ENCODE measurements around the gene CTXND1. TPM values are rescaled to one million over a fixed set of nuclear protein-coding genes. Genes with fewer than 3 reads are reported as not detected.
"Not testable (repeated sequence)": the region's sequence is repeated elsewhere in the genome, so short reads cannot be mapped to it uniquely, and the experiment has no call there.

CTXND1 gene
- total RNA-seq, result 1 to 10 TPM; 5.0 to 6.3 TPM
- polyA plus RNA-seq (ENCODE audit: insufficient read length in 2 of 2), result 10 to 100 TPM; 18.2 to 23.3 TPM
- long read RNA-seq, donor 1, full-length matches to known transcripts, result 1 of 1 reads
- long read RNA-seq, donor 1, partial matches to known transcripts, result 0 of 1 reads
- long read RNA-seq, donor 1, other reads (novel, unspliced or antisense), result 0 of 1 reads
- long read RNA-seq, donor 2, full-length matches to known transcripts, result 5 of 5 reads
- long read RNA-seq, donor 2, partial matches to known transcripts, result 0 of 5 reads
- long read RNA-seq, donor 2, other reads (novel, unspliced or antisense), result 0 of 5 reads
- long read RNA-seq, donor 3, result 0 reads
- long read RNA-seq, donor 4, full-length matches to known transcripts, result 6 of 23 reads
- long read RNA-seq, donor 4, partial matches to known transcripts, result 17 of 23 reads
- long read RNA-seq, donor 4, other reads (novel, unspliced or antisense), result 0 of 23 reads

DNA sequence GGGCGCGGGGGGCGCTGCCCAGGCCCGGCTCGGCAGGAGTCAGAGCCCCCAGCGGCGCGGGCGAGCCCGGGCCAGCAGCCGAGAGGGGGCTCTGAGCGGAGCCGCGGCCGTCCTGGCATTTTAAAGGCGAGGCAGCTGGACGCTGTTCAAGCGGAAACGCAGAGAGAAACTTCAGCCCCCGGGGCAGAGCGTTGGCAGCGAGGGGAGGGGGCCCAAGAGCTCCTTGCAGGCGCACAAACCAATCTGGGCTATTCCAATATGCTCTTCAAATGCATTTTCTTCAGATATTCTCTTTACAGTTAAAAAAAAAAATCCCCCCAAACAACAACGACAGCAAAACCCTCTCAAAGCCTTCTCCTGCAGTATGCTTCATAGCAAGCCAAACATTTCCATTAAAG, at the start of gene CTXND1:
TSS of gene CTXND1 (minus strand) at position 93 of the 398 bp plus-strand sequence. CDS start 50,264 bp downstream, outside the sequence.
- H3K36me3 ChIP-seq (ENCODE audit: control insufficient read depth, insufficient read depth, low read length), result no peaks in the 10 kb centered on the region
- peaks cover 3% of the 10 kb centered on the region for H3K27me3 ChIP-seq (ENCODE audit: control insufficient read depth, insufficient read depth, low read length)
- peaks cover 12% of the 10 kb centered on the region for H3K4me1 ChIP-seq (ENCODE audit: control insufficient read depth, insufficient read depth, low read length)
- peak within 1 kb of the TSS; percentile 53 for H3K4me3 ChIP-seq (ENCODE audit: low read depth, low read length)
- under 1% methylated on average over 23 of the region's 24 CpGs for WGBS (ENCODE audit: insufficient coverage)
- H3K9me3 ChIP-seq (ENCODE audit: control insufficient read depth, insufficient read depth, low read length), result no peaks in the 10 kb centered on the region
- peak in 2 of 6 donors; percentile 80 to 84 for DNase-seq (ENCODE audit: low read depth in 4 of 6, low spot score in 6 of 6)
- peak within 1 kb of the TSS; percentile 63 for H3K27ac ChIP-seq (ENCODE audit: low read depth, low read length)

DNA sequence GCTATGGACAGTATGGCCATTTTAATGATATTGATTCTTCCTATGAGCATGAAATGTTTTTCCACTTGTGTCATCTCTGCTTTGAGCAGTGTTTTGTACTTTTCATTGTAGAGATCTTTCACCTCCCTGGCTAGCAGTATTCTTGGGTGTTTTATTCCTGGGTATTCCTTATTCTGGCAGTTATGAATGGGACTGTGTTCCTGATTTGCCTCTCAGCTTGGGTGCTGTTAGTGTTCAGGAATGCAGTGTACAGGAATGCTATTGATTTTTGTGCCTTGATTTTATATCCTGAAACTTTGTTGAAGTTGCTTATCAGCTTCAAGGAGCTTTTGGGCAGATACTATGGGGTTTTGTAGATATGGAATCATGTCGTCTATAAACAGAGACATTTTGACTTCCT, 49.5 kb upstream of the CTXND1 start:
- H3K36me3 ChIP-seq (ENCODE audit: control insufficient read depth, insufficient read depth, low read length), result no peaks in the 10 kb centered on the region
- H3K4me1 ChIP-seq (ENCODE audit: control insufficient read depth, insufficient read depth, low read length), result no peaks in the 10 kb centered on the region
- no peak overlapping the region for H3K4me3 ChIP-seq (ENCODE audit: low read depth, low read length)
- H3K27ac ChIP-seq (ENCODE audit: low read depth, low read length), result no peak overlapping the region
- no peaks in the 10 kb centered on the region for H3K27me3 ChIP-seq (ENCODE audit: control insufficient read depth, insufficient read depth, low read length)
- no peaks in the 10 kb centered on the region for H3K9me3 ChIP-seq (ENCODE audit: control insufficient read depth, insufficient read depth, low read length)
- DNase-seq (ENCODE audit: low read depth in 4 of 6, low spot score in 6 of 6), result no peak
- WGBS (ENCODE audit: insufficient coverage), result no CpG with 5 or more reads among the region's 1 CpG

GRCh38 chr15:80295777-80296176, 43.8 kb upstream of the CTXND1 start:
- not testable (repeated sequence) for H3K9me3 ChIP-seq (ENCODE audit: control insufficient read depth, insufficient read depth, low read length); H3K4me1 ChIP-seq (ENCODE audit: control insufficient read depth, insufficient read depth, low read length)
- WGBS (ENCODE audit: insufficient coverage), result no CpG with 5 or more reads among the region's 4 CpGs

GRCh38 chr15:80292079-80292478, 40.1 kb upstream of the CTXND1 start:
- 100% methylated on average over 1 of the region's 4 CpGs for WGBS (ENCODE audit: insufficient coverage)
- no peak overlapping the region for H3K4me3 ChIP-seq (ENCODE audit: low read depth, low read length)
- H3K27me3 ChIP-seq (ENCODE audit: control insufficient read depth, insufficient read depth, low read length), result no peaks in the 10 kb centered on the region
- no peaks in the 10 kb centered on the region for H3K9me3 ChIP-seq (ENCODE audit: control insufficient read depth, insufficient read depth, low read length)
- no peaks in the 10 kb centered on the region for H3K36me3 ChIP-seq (ENCODE audit: control insufficient read depth, insufficient read depth, low read length)
- no peak overlapping the region for H3K27ac ChIP-seq (ENCODE audit: low read depth, low read length)
- peak in 1 of 6 donors; percentile 60 for DNase-seq (ENCODE audit: low read depth in 4 of 6, low spot score in 6 of 6)
- no peaks in the 10 kb centered on the region for H3K4me1 ChIP-seq (ENCODE audit: control insufficient read depth, insufficient read depth, low read length)

More at GRCh38 chr15:80295777-80296176, 43.8 kb upstream of the CTXND1 start:
- H3K36me3 ChIP-seq (ENCODE audit: control insufficient read depth, insufficient read depth, low read length); H3K4me3 ChIP-seq (ENCODE audit: low read depth, low read length); DNase-seq (ENCODE audit: low read depth in 4 of 6, low spot score in 6 of 6); H3K27ac ChIP-seq (ENCODE audit: low read depth, low read length); H3K27me3 ChIP-seq (ENCODE audit: control insufficient read depth, insufficient read depth, low read length): not testable (repeated sequence)

DNA sequence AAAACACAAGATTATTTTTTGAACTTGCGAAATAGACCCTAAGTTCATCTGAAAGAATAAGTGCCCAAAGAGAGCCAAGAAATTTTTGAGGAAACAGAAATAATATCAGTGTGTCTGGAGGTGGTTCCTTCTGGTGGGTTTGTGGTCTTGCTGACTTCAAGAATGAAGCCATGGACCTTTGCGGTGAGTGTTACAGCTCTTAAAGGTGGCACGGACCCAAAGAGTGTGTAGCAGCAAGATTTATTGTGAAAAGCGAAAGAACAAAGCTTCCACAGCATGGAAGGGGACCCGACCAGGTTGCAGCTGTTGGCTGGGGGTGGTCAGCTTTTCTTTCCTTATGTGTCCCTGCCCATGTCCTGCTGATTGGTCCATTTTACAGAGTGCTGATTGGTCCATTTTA, 38.9 kb upstream of the CTXND1 start:
- H3K36me3 ChIP-seq (ENCODE audit: control insufficient read depth, insufficient read depth, low read length); DNase-seq (ENCODE audit: low read depth in 4 of 6, low spot score in 6 of 6); H3K4me3 ChIP-seq (ENCODE audit: low read depth, low read length); H3K9me3 ChIP-seq (ENCODE audit: control insufficient read depth, insufficient read depth, low read length); H3K27ac ChIP-seq (ENCODE audit: low read depth, low read length); H3K4me1 ChIP-seq (ENCODE audit: control insufficient read depth, insufficient read depth, low read length); H3K27me3 ChIP-seq (ENCODE audit: control insufficient read depth, insufficient read depth, low read length): not testable (repeated sequence)
- WGBS (ENCODE audit: insufficient coverage), result 97% methylated on average over 4 of the region's 5 CpGs

GRCh38 chr15:80289528-80290495, 37.8 kb upstream of the CTXND1 start:
- no peaks in the 10 kb centered on the region for H3K36me3 ChIP-seq (ENCODE audit: control insufficient read depth, insufficient read depth, low read length)
- 91% methylated on average over 4 of the region's 9 CpGs for WGBS (ENCODE audit: insufficient coverage)
- no peak overlapping the region for H3K4me3 ChIP-seq (ENCODE audit: low read depth, low read length)
- H3K27ac ChIP-seq (ENCODE audit: low read depth, low read length), result no peak overlapping the region
- H3K4me1 ChIP-seq (ENCODE audit: control insufficient read depth, insufficient read depth, low read length), result no peaks in the 10 kb centered on the region
- DNase-seq (ENCODE audit: low read depth in 4 of 6, low spot score in 6 of 6), result peak in 1 of 6 donors; percentile 11
- no peaks in the 10 kb centered on the region for H3K9me3 ChIP-seq (ENCODE audit: control insufficient read depth, insufficient read depth, low read length)
- no peaks in the 10 kb centered on the region for H3K27me3 ChIP-seq (ENCODE audit: control insufficient read depth, insufficient read depth, low read length)

DNA sequence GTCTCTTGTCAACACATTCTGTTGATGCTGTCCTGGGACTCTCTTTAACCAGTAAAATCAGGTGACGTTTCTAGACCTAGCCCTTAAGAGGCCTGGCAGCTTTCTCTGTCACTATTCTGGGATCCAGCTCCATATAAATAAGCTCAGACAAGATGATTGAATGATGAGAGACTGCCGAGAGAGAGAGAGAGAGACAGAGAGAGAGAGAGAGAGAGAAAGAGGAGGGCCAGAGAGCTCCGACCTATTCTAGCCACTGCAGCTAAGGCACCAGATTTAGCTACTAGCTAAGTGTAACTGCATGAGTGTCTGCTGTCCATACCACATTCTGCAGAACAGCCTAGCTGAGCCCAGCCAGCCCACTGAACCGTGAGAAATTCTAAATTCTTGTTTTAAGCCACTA, 36.1 kb upstream of the CTXND1 start:
- Histone ChIP-seq H3K4me3 (ENCODE audit: low read depth, low read length) (no peak overlapping the region), H3K9me3 (ENCODE audit: control insufficient read depth, insufficient read depth, low read length) (no peaks in the 10 kb centered on the region), H3K27ac (ENCODE audit: low read depth, low read length) (no peak overlapping the region), H3K36me3 (ENCODE audit: control insufficient read depth, insufficient read depth, low read length) (no peaks in the 10 kb centered on the region), H3K4me1 (ENCODE audit: control insufficient read depth, insufficient read depth, low read length) (no peaks in the 10 kb centered on the region), H3K27me3 (ENCODE audit: control insufficient read depth, insufficient read depth, low read length) (no peaks in the 10 kb centered on the region)
- DNase-seq (ENCODE audit: low read depth in 4 of 6, low spot score in 6 of 6), result no peak
- WGBS (ENCODE audit: insufficient coverage), result 83% methylated on average over 1 of the region's 4 CpGs

- no peak overlapping the region for H3K27ac ChIP-seq (ENCODE audit: low read depth, low read length)
- WGBS (ENCODE audit: insufficient coverage), result 88% methylated on average over 7 of the region's 7 CpGs
- no peaks in the 10 kb centered on the region for H3K27me3 ChIP-seq (ENCODE audit: control insufficient read depth, insufficient read depth, low read length)
Observed at GRCh38 chr15:80286055-80286454, 34.0 kb upstream of the CTXND1 start.

DNA sequence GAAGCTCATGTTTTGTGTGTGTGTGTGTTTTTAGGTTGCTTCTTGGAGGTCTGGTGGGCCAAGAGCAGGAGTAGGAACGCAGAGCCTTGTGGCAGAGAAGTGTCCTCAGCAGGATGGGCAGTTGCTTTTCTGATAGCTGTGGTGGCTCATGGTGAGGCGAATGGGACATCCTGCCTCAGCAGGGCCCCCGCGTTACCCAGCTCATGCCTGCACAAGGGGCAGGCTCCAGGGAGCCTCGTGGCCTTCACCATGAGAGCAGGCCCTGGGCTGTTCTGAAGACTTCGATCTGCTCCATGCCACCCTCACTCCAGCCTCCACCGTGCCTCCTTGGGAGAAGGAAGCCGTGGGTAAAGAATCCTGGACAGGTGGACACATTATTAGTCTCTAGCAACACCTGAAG, 33.4 kb upstream of the CTXND1 start:
- 100% methylated on average over 5 of the region's 8 CpGs for WGBS (ENCODE audit: insufficient coverage)
- DNase-seq (ENCODE audit: low read depth in 4 of 6, low spot score in 6 of 6), result no peak
- Histone ChIP-seq H3K9me3 (ENCODE audit: control insufficient read depth, insufficient read depth, low read length) (no peaks in the 10 kb centered on the region), H3K27me3 (ENCODE audit: control insufficient read depth, insufficient read depth, low read length) (no peaks in the 10 kb centered on the region), H3K4me1 (ENCODE audit: control insufficient read depth, insufficient read depth, low read length) (no peaks in the 10 kb centered on the region), H3K27ac (ENCODE audit: low read depth, low read length) (no peak overlapping the region), H3K36me3 (ENCODE audit: control insufficient read depth, insufficient read depth, low read length) (no peaks in the 10 kb centered on the region), H3K4me3 (ENCODE audit: low read depth, low read length) (no peak overlapping the region)

More at GRCh38 chr15:80286055-80286454, 34.0 kb upstream of the CTXND1 start:
- Histone ChIP-seq H3K9me3 (ENCODE audit: control insufficient read depth, insufficient read depth, low read length) (no peaks in the 10 kb centered on the region), H3K4me3 (ENCODE audit: low read depth, low read length) (no peak overlapping the region), H3K36me3 (ENCODE audit: control insufficient read depth, insufficient read depth, low read length) (no peaks in the 10 kb centered on the region), H3K4me1 (ENCODE audit: control insufficient read depth, insufficient read depth, low read length) (no peaks in the 10 kb centered on the region)
- DNase-seq (ENCODE audit: low read depth in 4 of 6, low spot score in 6 of 6), result peak in 1 of 6 donors; percentile 6
